Stomach smooth muscle (tissue), 2 donors: ENCODE results near the gene DCAF7.

ENCODE experiments used
- H3K27ac ChIP-seq: one replicate; pipeline ENCODE4 v1.7.0; 2013; ENCODE audit warnings: mild to moderate bottlenecking, low read length, inconsistent platforms
- H3K27me3 ChIP-seq, 2 donors: one replicate each; pipeline ENCODE4 v1.7.0; 2013; ENCODE audit warnings: low read length in 2 of 2; ENCODE audit not compliant: insufficient read depth in 2 of 2, control insufficient read depth in 1 of 2
- H3K36me3 ChIP-seq, 2 donors: one replicate each; pipeline ENCODE4 v1.7.0; 2013; ENCODE audit warnings: low read length in 2 of 2; ENCODE audit not compliant: control insufficient read depth in 2 of 2, insufficient read depth in 2 of 2
- H3K4me1 ChIP-seq: one replicate; pipeline ENCODE4 v1.7.0; 2013; ENCODE audit warnings: low read length; ENCODE audit not compliant: control insufficient read depth, insufficient read depth
- H3K4me3 ChIP-seq, 2 donors: one replicate each; pipeline ENCODE4 v1.7.0; 2013; ENCODE audit warnings: low read length in 2 of 2
- H3K9ac ChIP-seq, 2 donors: one replicate each; pipeline ENCODE4 v1.7.0; 2013; ENCODE audit warnings: low read length in 2 of 2, mild to moderate bottlenecking in 1 of 2
- H3K9me3 ChIP-seq, 2 donors: one replicate each; pipeline ENCODE4 v1.7.0; 2013; ENCODE audit warnings: low read length in 2 of 2; ENCODE audit not compliant: control insufficient read depth in 2 of 2
- donor health status: healthy.
- donor health status: Pancreatic carcinoma.

DCAF7 gene

DNA sequence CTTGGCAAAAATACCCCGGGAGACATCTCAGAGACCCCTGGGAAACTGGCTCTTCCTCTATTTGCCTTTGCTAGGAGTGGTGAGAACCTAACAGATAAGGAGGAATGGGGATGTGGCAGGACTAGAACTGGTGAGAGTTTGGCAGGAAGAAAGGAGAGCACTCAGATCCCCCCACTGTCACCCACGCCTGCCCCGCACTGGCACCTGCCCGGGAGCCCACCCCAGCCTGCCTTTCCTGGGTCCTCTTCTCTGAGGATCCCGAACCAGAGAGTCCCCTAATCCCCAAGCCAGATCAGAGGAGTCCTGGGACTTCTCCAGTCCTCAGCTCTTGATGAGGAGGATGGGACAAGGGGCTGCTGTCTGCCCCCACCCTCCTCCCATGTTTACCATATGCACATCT, 23.4 kb upstream of the DCAF7 start:
- H3K36me3 ChIP-seq = no peaks in the 10 kb centered on the region
- no peak overlapping the region for H3K4me3 ChIP-seq
- peaks cover 3 to 13% of the 10 kb centered on the region in 2 donors for H3K27me3 ChIP-seq
- H3K9me3 ChIP-seq = no peaks in the 10 kb centered on the region
- no peaks in the 10 kb centered on the region for H3K4me1 ChIP-seq
- no peak overlapping the region for H3K9ac ChIP-seq
- H3K27ac ChIP-seq = no peak overlapping the region

GRCh38 chr17:63528183-63528582, 22.1 kb upstream of the DCAF7 start:
- Histone ChIP-seq H3K27me3 (peaks cover 3 to 13% of the 10 kb centered on the region in 2 donors), H3K27ac (no peak overlapping the region), H3K9me3 (no peaks in the 10 kb centered on the region), H3K4me3 (no peak overlapping the region), H3K4me1 (no peaks in the 10 kb centered on the region), H3K36me3 (no peaks in the 10 kb centered on the region), H3K9ac (no peak overlapping the region)

GRCh38 chr17:63529711-63530556, 20.3 kb upstream of the DCAF7 start:
- no peak overlapping the region for H3K9ac ChIP-seq
- no peaks in the 10 kb centered on the region for H3K9me3 ChIP-seq
- no peaks in the 10 kb centered on the region for H3K4me1 ChIP-seq
- no peaks in the 10 kb centered on the region for H3K36me3 ChIP-seq
- H3K27me3 ChIP-seq = peaks cover 1 to 8% of the 10 kb centered on the region in 2 donors
- no peak overlapping the region for H3K27ac ChIP-seq
- no peak overlapping the region for H3K4me3 ChIP-seq

- Histone ChIP-seq H3K4me3 (no peak overlapping the region), H3K9ac (no peak overlapping the region), H3K27ac (no peak overlapping the region), H3K4me1 (no peaks in the 10 kb centered on the region), H3K27me3 (peaks cover 0 to 4% of the 10 kb centered on the region in 2 donors), H3K36me3 (no peaks in the 10 kb centered on the region), H3K9me3 (no peaks in the 10 kb centered on the region)
These were observed 19.7 kb upstream of the DCAF7 start for GRCh38 chr17:63530557-63531021.

DNA sequence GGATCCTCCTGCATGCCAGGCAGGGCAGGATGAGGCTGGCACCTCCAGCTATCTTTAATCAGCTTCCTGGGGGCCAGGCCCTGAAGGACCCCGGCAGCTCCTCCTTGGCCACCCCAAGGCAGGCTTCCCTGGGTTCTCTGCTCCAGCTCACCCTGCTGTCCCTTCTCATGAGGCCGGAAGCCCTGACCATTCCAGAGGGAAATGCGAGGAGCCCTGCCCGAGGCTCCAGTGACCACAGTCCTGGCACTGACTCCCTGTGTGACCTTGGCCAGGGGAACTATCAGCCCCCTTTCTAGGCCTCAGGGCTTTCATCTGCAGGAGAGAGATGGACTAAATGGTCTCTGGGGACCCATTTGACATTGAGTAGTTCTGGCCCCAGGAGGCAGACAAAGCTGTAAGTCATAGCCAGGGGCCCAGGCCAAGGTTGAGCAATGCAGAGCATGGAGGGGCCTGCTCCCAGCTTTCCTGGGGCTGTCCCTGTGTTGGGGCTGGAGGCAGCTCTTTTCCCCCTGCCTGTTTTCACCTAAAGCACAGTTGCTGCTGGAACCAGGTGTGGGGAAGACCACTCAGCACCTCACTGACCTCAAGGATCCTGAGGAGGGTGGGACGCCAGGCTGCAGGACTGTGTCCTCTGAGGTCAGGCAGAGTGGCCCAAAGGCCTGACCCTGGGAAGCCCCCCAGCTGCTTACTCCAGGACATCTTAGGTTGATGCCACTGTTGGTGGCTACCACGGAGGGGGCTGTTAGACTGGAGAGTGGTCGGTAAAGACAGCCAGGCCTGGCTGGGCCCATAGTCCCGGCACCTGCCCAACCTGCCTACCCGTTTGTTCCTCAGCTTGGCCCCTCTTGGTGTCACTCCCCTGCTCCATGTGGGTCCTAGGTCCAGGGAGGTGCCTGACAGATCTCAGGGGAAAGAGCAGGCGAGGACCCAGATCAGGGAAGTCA, 19.0 kb upstream of the DCAF7 start:
- no peaks in the 10 kb centered on the region for H3K4me1 ChIP-seq
- no peak overlapping the region for H3K27ac ChIP-seq
- no peak overlapping the region for H3K9ac ChIP-seq
- no peak overlapping the region for H3K4me3 ChIP-seq
- peaks cover 0 to 5% of the 10 kb centered on the region in 2 donors for H3K27me3 ChIP-seq
- H3K36me3 ChIP-seq = no peaks in the 10 kb centered on the region
- no peaks in the 10 kb centered on the region for H3K9me3 ChIP-seq

- no peaks in the 10 kb centered on the region for H3K9me3 ChIP-seq
- H3K4me1 ChIP-seq = peaks cover 6% of the 10 kb centered on the region
- H3K9ac ChIP-seq = no peak overlapping the region
- H3K4me3 ChIP-seq = no peak overlapping the region
- no peaks in the 10 kb centered on the region for H3K36me3 ChIP-seq
- no peak overlapping the region for H3K27ac ChIP-seq
- H3K27me3 ChIP-seq = peaks cover 8 to 10% of the 10 kb centered on the region in 2 donors
These were observed 16.7 kb upstream of the DCAF7 start for GRCh38 chr17:63533433-63534077.

GRCh38 chr17:63534078-63534570, 16.2 kb upstream of the DCAF7 start:
- Histone ChIP-seq H3K9me3 (no peaks in the 10 kb centered on the region), H3K4me3 (no peak overlapping the region), H3K36me3 (no peaks in the 10 kb centered on the region), H3K4me1 (peaks cover 7% of the 10 kb centered on the region), H3K27ac (no peak overlapping the region), H3K9ac (no peak overlapping the region), H3K27me3 (peaks cover 14 to 15% of the 10 kb centered on the region in 2 donors)

- Histone ChIP-seq H3K27ac (no peak overlapping the region), H3K4me3 (no peak overlapping the region), H3K27me3 (peaks cover 19 to 22% of the 10 kb centered on the region in 2 donors), H3K4me1 (peaks cover 7% of the 10 kb centered on the region), H3K9ac (no peak overlapping the region), H3K9me3 (no peaks in the 10 kb centered on the region), H3K36me3 (no peaks in the 10 kb centered on the region)
These were observed 15.3 kb upstream of the DCAF7 start for GRCh38 chr17:63534816-63535455.

DNA sequence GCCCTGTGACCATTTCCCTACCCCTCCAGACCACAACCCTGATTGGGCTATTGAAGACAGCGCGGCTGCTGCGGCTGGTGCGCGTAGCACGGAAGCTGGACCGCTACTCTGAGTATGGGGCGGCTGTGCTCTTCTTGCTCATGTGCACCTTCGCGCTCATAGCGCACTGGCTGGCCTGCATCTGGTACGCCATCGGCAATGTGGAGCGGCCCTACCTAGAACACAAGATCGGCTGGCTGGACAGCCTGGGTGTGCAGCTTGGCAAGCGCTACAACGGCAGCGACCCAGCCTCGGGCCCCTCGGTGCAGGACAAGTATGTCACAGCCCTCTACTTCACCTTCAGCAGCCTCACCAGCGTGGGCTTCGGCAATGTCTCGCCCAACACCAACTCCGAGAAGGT, 14.6 kb upstream of the DCAF7 start:
- H3K9me3 ChIP-seq = no peaks in the 10 kb centered on the region
- H3K9ac ChIP-seq = no peak overlapping the region
- H3K4me1 ChIP-seq = peaks cover 7% of the 10 kb centered on the region
- peaks cover 19 to 23% of the 10 kb centered on the region in 2 donors for H3K27me3 ChIP-seq
- no peaks in the 10 kb centered on the region for H3K36me3 ChIP-seq
- no peak overlapping the region for H3K27ac ChIP-seq
- H3K4me3 ChIP-seq = no peak overlapping the region

DNA sequence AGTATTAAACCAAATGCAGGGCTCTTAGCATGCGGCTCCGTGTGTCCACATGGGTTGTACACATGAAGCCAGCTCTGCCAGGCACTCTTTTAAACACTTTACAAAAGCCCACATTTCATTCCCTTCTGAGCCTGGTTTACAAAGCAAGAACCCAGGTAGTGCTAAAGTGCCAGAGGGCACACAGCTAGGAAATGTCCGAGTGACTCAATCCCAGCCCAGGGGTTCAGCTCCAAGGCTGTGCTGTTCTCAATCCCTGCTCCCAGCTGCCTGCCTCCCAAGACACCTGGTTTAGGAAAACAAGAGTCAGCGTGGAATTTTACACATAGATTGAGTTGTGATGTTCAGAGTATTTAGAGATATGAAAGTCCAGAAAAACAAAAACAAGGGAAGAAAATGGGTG, 13.3 kb upstream of the DCAF7 start:
- H3K27me3 ChIP-seq = peaks cover 19 to 23% of the 10 kb centered on the region in 2 donors
- peaks cover 7% of the 10 kb centered on the region for H3K4me1 ChIP-seq
- H3K9ac ChIP-seq = no peak overlapping the region
- no peak overlapping the region for H3K27ac ChIP-seq
- H3K4me3 ChIP-seq = no peak overlapping the region
- H3K9me3 ChIP-seq = no peaks in the 10 kb centered on the region
- no peaks in the 10 kb centered on the region for H3K36me3 ChIP-seq
